Chondrocyte (in vitro differentiated cells): ENCODE measurements around the gene PBRM1. TPM values are rescaled to one million over a fixed set of nuclear protein-coding genes. Genes with fewer than 3 reads are reported as not detected.

Experiments
- DNase-seq: peaks from one replicate; pipeline ENCODE4 v3.0.0; 2021; ENCODE audit warnings: mixed read lengths, low spot score
- H3K27ac Mint-ChIP-seq: one replicate; pipeline ENCODE4 v1.8.0; 2021; ENCODE audit warnings: mild to moderate bottlenecking, moderate library complexity, mixed read lengths; ENCODE audit not compliant: unreplicated experiment
- H3K27me3 Mint-ChIP-seq: 2 replicates; pipeline ENCODE4 v1.8.0; 2021; ENCODE audit warnings: low read depth, mixed read lengths
- H3K36me3 Mint-ChIP-seq: 2 replicates; pipeline ENCODE4 v1.8.0; 2021; ENCODE audit warnings: low read depth, mixed read lengths
- H3K4me1 Mint-ChIP-seq: 2 replicates; pipeline ENCODE4 v1.8.0; 2021; ENCODE audit warnings: low read depth, mild to moderate bottlenecking, mixed read lengths
- H3K4me3 Mint-ChIP-seq: one replicate; pipeline ENCODE4 v1.8.0; 2021; ENCODE audit warnings: mild to moderate bottlenecking, moderate library complexity, mixed read lengths; ENCODE audit not compliant: unreplicated experiment
- H3K9me3 Mint-ChIP-seq: 2 replicates; pipeline ENCODE4 v1.8.0; 2021; ENCODE audit warnings: low read depth, mixed read lengths
- total RNA-seq: library from RNA; stranded (reverse); gene quantifications from 3 replicates; pipeline ENCODE4 v1.2.1, GENCODE V29; 2021
- TF ChIP-seq, protein P1 (sequence below): fragments of 200-600 bp; sonication (generic); IDR thresholded peaks from 2 replicates; pipeline ENCODE4 v1.5.0; 2021; ENCODE audit warnings: antibody characterized with exemption, mild to moderate bottlenecking, moderate library complexity

Gene PBRM1
- total RNA-seq, 1 donor from 2014 or later = 69.0 TPM

DNA sequence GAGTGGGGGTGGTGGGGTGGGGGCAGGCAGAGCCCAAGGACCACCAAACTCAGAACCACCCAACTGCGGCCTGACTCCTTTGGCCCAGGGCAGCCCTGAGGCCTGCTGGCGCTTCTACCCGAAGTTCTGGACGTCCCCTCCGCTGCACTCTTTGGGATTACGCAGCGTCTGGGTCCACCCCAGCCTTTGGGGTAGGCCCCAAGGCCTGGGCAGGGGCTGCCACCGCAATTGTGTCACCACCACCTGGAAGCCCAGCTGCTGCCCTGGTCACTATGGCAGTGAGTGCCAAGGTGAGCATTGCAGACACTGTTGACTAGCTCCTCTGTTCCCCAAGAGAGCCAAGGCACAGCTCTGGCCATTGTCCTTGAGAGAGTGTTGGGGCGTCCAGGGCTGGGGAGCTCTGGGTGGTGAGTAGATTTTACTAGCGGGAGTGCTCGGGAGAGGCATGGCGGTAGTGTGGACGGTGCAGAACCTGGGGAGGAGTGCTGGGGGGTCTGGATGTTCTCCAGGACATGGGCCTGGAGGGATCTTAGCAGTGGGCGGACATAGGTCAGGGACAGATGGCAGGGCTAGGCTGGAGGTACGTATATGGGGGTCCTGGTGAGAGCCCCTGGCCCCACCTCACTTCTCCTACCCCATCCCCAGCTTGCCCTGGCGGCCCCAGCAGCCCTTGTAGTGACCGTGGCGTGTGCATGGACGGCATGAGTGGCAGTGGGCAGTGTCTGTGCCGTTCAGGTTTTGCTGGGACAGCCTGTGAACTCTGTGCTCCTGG is 164.8 kb downstream of the PBRM1 start:
- H3K36me3 Mint-ChIP-seq = peaks cover 9% of the 10 kb centered on the region
- H3K4me3 Mint-ChIP-seq = no peak overlapping the region
- H3K4me1 Mint-ChIP-seq = no peaks in the 10 kb centered on the region
- H3K9me3 Mint-ChIP-seq = no peaks in the 10 kb centered on the region
- TF ChIP-seq, protein P1, sequence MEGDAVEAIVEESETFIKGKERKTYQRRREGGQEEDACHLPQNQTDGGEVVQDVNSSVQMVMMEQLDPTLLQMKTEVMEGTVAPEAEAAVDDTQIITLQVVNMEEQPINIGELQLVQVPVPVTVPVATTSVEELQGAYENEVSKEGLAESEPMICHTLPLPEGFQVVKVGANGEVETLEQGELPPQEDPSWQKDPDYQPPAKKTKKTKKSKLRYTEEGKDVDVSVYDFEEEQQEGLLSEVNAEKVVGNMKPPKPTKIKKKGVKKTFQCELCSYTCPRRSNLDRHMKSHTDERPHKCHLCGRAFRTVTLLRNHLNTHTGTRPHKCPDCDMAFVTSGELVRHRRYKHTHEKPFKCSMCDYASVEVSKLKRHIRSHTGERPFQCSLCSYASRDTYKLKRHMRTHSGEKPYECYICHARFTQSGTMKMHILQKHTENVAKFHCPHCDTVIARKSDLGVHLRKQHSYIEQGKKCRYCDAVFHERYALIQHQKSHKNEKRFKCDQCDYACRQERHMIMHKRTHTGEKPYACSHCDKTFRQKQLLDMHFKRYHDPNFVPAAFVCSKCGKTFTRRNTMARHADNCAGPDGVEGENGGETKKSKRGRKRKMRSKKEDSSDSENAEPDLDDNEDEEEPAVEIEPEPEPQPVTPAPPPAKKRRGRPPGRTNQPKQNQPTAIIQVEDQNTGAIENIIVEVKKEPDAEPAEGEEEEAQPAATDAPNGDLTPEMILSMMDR = no peak
- no peak for DNase-seq
- no peaks in the 10 kb centered on the region for H3K27me3 Mint-ChIP-seq
- no peak overlapping the region for H3K27ac Mint-ChIP-seq

DNA sequence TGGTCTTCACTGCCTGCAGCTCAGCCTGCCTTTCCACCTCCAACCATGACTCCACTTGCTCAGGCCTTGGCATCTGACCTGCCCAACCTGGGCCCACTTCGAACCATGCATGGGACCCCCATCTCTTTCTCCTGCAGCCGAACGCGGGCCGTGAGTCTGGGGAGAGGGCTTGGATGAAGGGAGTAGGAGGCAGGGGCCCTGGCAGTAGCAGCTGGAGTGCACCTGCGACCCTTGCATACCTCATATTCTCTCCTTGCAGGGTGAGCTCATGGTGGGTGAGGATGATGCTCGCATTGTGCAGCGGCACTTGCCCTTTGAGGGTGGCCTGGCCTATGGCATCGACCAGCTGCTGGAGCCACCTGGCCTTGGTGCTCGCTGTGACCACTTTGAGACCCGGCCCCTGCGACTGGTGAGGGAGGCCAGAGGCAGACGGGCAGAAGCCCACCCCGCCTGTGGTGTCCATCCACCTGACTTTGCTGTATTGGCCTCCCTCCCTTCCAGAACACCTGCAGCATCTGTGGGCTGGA is 165.5 kb downstream of the PBRM1 start:
- Mint-ChIP-seq H3K27me3 (no peaks in the 10 kb centered on the region), H3K36me3 (peaks cover 6% of the 10 kb centered on the region), H3K27ac (no peak overlapping the region), H3K9me3 (no peaks in the 10 kb centered on the region), H3K4me3 (no peak overlapping the region), H3K4me1 (no peaks in the 10 kb centered on the region)
- DNase-seq = no peak
- TF ChIP-seq, protein P1 = no peak

DNA sequence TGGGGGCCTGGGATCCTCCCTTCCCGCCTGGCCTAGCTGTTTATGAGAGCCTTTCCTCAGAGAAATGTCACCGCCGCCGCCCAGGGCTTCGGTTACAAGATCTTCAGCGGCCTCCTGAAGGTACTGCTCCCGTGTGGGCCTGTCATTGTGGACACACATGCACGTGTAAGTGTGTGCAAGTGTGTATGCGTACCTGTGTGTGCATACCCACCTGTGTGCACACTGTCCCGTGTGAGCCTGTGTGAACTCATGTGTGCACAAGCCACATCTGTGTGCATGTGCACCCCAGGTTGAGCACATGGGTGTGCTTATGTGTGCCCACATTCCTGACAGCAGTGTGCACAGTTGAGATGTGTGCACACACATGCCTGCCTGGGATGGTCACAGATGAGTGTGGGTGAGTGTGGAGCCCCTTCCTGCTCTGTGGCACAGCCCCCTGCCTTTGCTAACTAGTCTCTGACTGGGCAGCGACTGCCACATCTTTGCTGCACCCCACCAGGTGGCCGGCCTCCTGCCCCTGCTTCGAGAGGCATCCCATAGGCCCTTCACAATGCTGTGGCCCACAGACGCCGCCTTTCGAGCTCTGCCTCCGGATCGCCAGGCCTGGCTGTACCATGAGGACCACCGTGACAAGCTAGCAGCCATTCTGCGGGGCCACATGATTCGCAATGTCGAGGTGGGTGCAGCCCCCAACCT is 166.1 kb downstream of the PBRM1 start:
- Mint-ChIP-seq H3K27me3 (no peaks in the 10 kb centered on the region), H3K36me3 (peaks cover 6% of the 10 kb centered on the region), H3K9me3 (no peaks in the 10 kb centered on the region), H3K27ac (no peak overlapping the region), H3K4me1 (no peaks in the 10 kb centered on the region), H3K4me3 (no peak overlapping the region)
- TF ChIP-seq, protein P1 = no peak
- DNase-seq = no peak

DNA sequence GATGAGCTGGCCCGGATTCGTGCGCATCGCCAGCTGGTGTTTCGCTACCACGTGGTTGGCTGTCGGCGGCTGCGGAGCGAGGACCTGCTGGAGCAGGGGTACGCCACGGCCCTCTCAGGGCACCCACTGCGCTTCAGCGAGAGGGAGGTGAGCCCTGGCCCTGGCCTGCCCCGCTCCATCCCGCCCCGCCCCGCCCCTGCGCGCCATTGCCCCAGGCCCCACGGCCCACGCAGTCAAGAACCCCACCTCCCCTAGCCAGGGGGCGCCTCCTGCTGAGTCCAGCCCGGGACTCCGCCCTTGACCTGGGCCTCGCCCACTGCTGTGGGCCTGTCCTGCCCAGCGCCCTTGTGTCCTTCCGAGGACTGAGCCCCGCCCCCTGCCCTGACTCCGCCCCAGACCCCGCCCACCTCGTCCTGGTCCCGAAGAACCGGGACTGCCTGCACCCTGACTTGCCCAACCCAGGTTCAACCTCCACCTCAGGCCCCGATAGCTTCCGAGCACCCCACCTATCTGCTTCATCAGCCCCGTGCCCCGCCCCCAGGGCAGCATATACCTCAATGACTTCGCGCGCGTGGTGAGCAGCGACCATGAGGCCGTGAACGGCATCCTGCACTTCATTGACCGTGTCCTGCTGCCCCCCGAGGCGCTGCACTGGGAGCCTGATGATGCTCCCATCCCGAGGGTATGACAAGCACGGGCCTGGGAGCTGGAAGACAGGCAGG is 166.8 kb downstream of the PBRM1 start:
- Mint-ChIP-seq H3K9me3 (no peaks in the 10 kb centered on the region), H3K27ac (no peak overlapping the region), H3K27me3 (no peaks in the 10 kb centered on the region), H3K4me3 (no peak overlapping the region), H3K4me1 (no peaks in the 10 kb centered on the region), H3K36me3 (no peaks in the 10 kb centered on the region)
- DNase-seq = no peak
- TF ChIP-seq, protein P1 = no peak
